H9 (cell line): Measurements from ENCODE around the gene ITPRIPL1. TPM values are rescaled to one million over a fixed set of nuclear protein-coding genes. Genes with fewer than 3 reads are reported as not detected.

ENCODE experiments used
- DNase-seq: peaks from one replicate; pipeline ENCODE4 v3.0.0-alpha.2; 2017
- H2AFZ ChIP-seq: one replicate; pipeline ENCODE4 v1.6.1; 2013; ENCODE audit warnings: mild to moderate bottlenecking, low read length, control low read depth, moderate library complexity
- H2AK5ac ChIP-seq: 2 replicates; pipeline ENCODE4 v1.6.1; 2013; ENCODE audit warnings: low read length, control low read depth, mixed read lengths; ENCODE audit not compliant: insufficient read length
- H2BK120ac ChIP-seq: one replicate; pipeline ENCODE4 v1.6.1; 2013; ENCODE audit warnings: low read depth, mild to moderate bottlenecking, low read length, control low read depth, inconsistent platforms; ENCODE audit not compliant: poor library complexity, severe bottlenecking
- H2BK12ac ChIP-seq: 2 replicates; pipeline ENCODE4 v1.6.1; 2013; ENCODE audit warnings: low read length, control low read depth, mixed read lengths, low read depth; ENCODE audit not compliant: insufficient read length
- H2BK15ac ChIP-seq: 2 replicates; pipeline ENCODE4 v1.6.1; 2013; ENCODE audit warnings: low read depth, low read length, control low read depth
- H2BK20ac ChIP-seq: one replicate; pipeline ENCODE4 v1.6.1; 2013; ENCODE audit warnings: low read depth, mild to moderate bottlenecking, low read length, control low read depth, inconsistent platforms; ENCODE audit not compliant: poor library complexity, severe bottlenecking
- H2BK5ac ChIP-seq: 2 replicates; pipeline ENCODE4 v1.6.1; 2013; ENCODE audit warnings: low read length, control low read depth, mixed read lengths; ENCODE audit not compliant: insufficient read length
- H3K14ac ChIP-seq: 2 replicates; pipeline ENCODE4 v1.6.1; 2013; ENCODE audit warnings: low read length, control low read depth; ENCODE audit not compliant: insufficient read depth
- H3K18ac ChIP-seq: 2 replicates; pipeline ENCODE4 v1.6.1; 2013; ENCODE audit warnings: low read depth, mild to moderate bottlenecking, mixed read lengths, low read length, control low read depth; ENCODE audit not compliant: insufficient read length
- H3K23ac ChIP-seq: 2 replicates; pipeline ENCODE4 v1.6.1; 2013; ENCODE audit warnings: low read length, control low read depth, mixed read lengths, low read depth; ENCODE audit not compliant: insufficient read length
- H3K23me2 ChIP-seq: 2 replicates; pipeline ENCODE4 v1.6.1; 2013; ENCODE audit warnings: low read depth, mild to moderate bottlenecking, mixed read lengths, low read length, control low read depth; ENCODE audit not compliant: insufficient read length, poor library complexity, severe bottlenecking
- H3K27ac ChIP-seq: 2 replicates; pipeline ENCODE4 v1.5.1; 2013; ENCODE audit warnings: low read length, control low read depth, mixed read lengths, low read depth; ENCODE audit not compliant: insufficient read length
- H3K27me3 ChIP-seq: 2 replicates; pipeline ENCODE4 v1.6.1; 2013; ENCODE audit warnings: low read length, control low read depth, inconsistent platforms; ENCODE audit not compliant: insufficient read depth
- H3K4ac ChIP-seq: 2 replicates; pipeline ENCODE4 v1.6.1; 2013; ENCODE audit warnings: low read depth, mild to moderate bottlenecking, control low read depth, inconsistent platforms, low read length, moderate library complexity
- H3K4me1 ChIP-seq: 2 replicates; pipeline ENCODE4 v1.6.1; 2013; ENCODE audit warnings: low read length, control low read depth, inconsistent platforms; ENCODE audit not compliant: insufficient read depth
- H3K4me2 ChIP-seq: 2 replicates; pipeline ENCODE4 v1.6.1; 2013; ENCODE audit warnings: low read length, control low read depth, mixed read lengths; ENCODE audit not compliant: insufficient read length, insufficient read depth
- H3K56ac ChIP-seq: 2 replicates; pipeline ENCODE4 v1.6.1; 2013; ENCODE audit warnings: low read depth, mild to moderate bottlenecking, mixed read lengths, low read length, control low read depth; ENCODE audit not compliant: insufficient read length
- H3K79me1 ChIP-seq: 2 replicates; pipeline ENCODE4 v1.6.1; 2013; ENCODE audit warnings: low read depth, mild to moderate bottlenecking, moderate library complexity, low read length, control low read depth, inconsistent platforms; ENCODE audit not compliant: insufficient read depth, poor library complexity, severe bottlenecking
- H3K79me2 ChIP-seq: 2 replicates; pipeline ENCODE4 v1.6.1; 2013; ENCODE audit warnings: low read length, control low read depth, inconsistent platforms; ENCODE audit not compliant: insufficient read depth
- H3K9ac ChIP-seq: 2 replicates; pipeline ENCODE4 v1.6.1; 2013; ENCODE audit warnings: low read length, control low read depth, mixed read lengths; ENCODE audit not compliant: insufficient read length; ENCODE audit errors: extremely low read depth
- H3K9me3 ChIP-seq: one replicate; pipeline ENCODE4 v1.6.1; 2013; ENCODE audit warnings: low read depth, low read length, inconsistent platforms; ENCODE audit not compliant: control insufficient read depth
- H3T11ph ChIP-seq: one replicate; pipeline ENCODE4 v1.6.1; 2013; ENCODE audit warnings: mild to moderate bottlenecking, low read length, control low read depth, inconsistent platforms
- H4K20me1 ChIP-seq: one replicate; pipeline ENCODE4 v1.6.1; 2013; ENCODE audit not compliant: control insufficient read depth, insufficient read length, insufficient read depth
- H4K5ac ChIP-seq: 2 replicates; pipeline ENCODE4 v1.6.1; 2013; ENCODE audit warnings: low read depth, mild to moderate bottlenecking, mixed read lengths, low read length, control low read depth; ENCODE audit not compliant: insufficient read length
- H4K8ac ChIP-seq: replicated peaks from 2 replicates; pipeline ENCODE4 v1.6.1; 2013; ENCODE audit warnings: low read length, control low read depth, mixed read lengths, low read depth; ENCODE audit not compliant: insufficient read length
- H4K91ac ChIP-seq: 2 replicates; pipeline ENCODE4 v1.6.1; 2013; ENCODE audit warnings: low read depth, mild to moderate bottlenecking, moderate library complexity, mixed read lengths, low read length, control low read depth; ENCODE audit not compliant: insufficient read length
- H3K27ac Mint-ChIP-seq, 3 experiments: 2 replicates in 2 of 3; 3 replicates in 1 of 3; pipeline ENCODE4 v1.8.0; 2020 to 2021; ENCODE audit warnings: mixed read lengths in 3 of 3, mild to moderate bottlenecking in 1 of 3, moderate library complexity in 1 of 3
- H3K27me3 Mint-ChIP-seq: 2 replicates; pipeline ENCODE4 v1.8.0; 2021; ENCODE audit warnings: low read depth, mild to moderate bottlenecking, moderate library complexity, mixed read lengths
- H3K36me3 Mint-ChIP-seq, 3 experiments: 2 replicates in 2 of 3; 3 replicates in 1 of 3; pipeline ENCODE4 v1.8.0; 2020 to 2021; ENCODE audit warnings: low read depth in 3 of 3, mixed read lengths in 3 of 3; ENCODE audit not compliant: insufficient read depth in 1 of 3
- H3K4me1 Mint-ChIP-seq, 2 experiments: 2 replicates each; pipeline ENCODE4 v1.8.0; 2020; ENCODE audit warnings: mixed read lengths in 2 of 2
- H3K4me3 Mint-ChIP-seq, 2 experiments: 2 replicates in 1 of 2; 3 replicates in 1 of 2; pipeline ENCODE4 v1.8.0; 2020 to 2021; ENCODE audit warnings: mild to moderate bottlenecking in 2 of 2, mixed read lengths in 2 of 2, moderate library complexity in 1 of 2
- H3K9me3 Mint-ChIP-seq, 2 experiments: 2 replicates in 1 of 2; 3 replicates in 1 of 2; pipeline ENCODE4 v1.8.0; 2020; ENCODE audit warnings: mild to moderate bottlenecking in 2 of 2, mixed read lengths in 2 of 2, moderate library complexity in 1 of 2
- CTCF ChIP-seq: fragments of 200-600 bp; sonication (generic); conservative IDR thresholded peaks from 3 replicates; pipeline ENCODE4 v1.8.0; 2021; ENCODE audit warnings: antibody characterized with exemption, mild to moderate bottlenecking
- WGBS: extraction: QIAGEN DNeasy Blood & Tissue Kit; methylation state at CpG from one replicate; pipeline ENCODE4 v1.1.7; 2013; ENCODE audit warnings: missing lambda C conversion rate, low lambda C conversion rate, mixed read lengths; ENCODE audit not compliant: insufficient read length; ENCODE audit errors: extremely low coverage; 5-methylcytosine and 5-hydroxymethylcytosine counted together
- total RNA-seq: library from RNA; stranded (reverse); gene quantifications from 2 replicates; pipeline ENCODE4 v1.2.1, GENCODE V29; 2021

Gene ITPRIPL1
- total RNA-seq, 1 experiment from 2014 or later = 16.3 TPM

DNA sequence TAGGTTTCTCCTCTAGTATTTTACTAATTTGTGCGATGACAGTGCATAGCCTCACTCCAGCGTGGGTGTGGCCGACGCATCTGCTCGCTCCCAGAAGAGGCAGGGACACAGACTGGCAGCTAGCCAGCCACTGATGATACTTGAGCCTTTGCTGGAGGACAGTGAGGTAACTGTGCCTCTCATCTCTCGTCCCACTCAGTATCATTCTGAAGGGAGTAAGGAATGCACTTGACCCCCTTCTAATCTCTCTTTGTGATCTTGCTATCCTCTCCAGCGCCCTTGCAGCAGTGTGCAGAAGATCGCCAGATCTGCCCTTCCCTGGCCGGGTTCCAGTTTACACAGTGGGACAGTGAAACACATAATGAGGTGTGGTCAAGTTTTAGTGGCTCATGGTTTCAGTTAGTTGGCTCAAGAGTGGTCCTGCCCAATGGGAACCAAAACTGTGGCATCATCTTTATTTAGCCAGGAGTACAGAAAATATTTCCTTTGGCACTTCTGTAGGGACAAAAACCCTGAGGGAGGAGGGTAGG lies 28.0 kb downstream of the ITPRIPL1 start:
- H3K9ac ChIP-seq = no peak overlapping the region
- H3K23me2 ChIP-seq = no peaks in the 10 kb centered on the region
- no peak overlapping the region for H2BK5ac ChIP-seq
- no peaks in the 10 kb centered on the region for H3K9me3 ChIP-seq
- H2BK120ac ChIP-seq = no peak overlapping the region
- H3K27ac Mint-ChIP-seq = no peak overlapping the region
- H3K36me3 Mint-ChIP-seq = peaks cover 33 to 89% (median 84%) of the 10 kb centered on the region in 3 experiments; a peak in 6 of 7 replicates
- H3K23ac ChIP-seq = no peak overlapping the region
- H4K5ac ChIP-seq = no peak overlapping the region
- no peak overlapping the region for H3K56ac ChIP-seq
- H3K4ac ChIP-seq = no peak overlapping the region
- WGBS = no CpG with 5 or more reads among the region's 9 CpGs
- no peaks in the 10 kb centered on the region for H3K9me3 Mint-ChIP-seq
- H3T11ph ChIP-seq = no peak overlapping the region
- H2BK12ac ChIP-seq = no peak overlapping the region
- no peak overlapping the region for H2BK20ac ChIP-seq
- H3K27ac ChIP-seq = no peak overlapping the region
- H2BK15ac ChIP-seq = no peak overlapping the region
- H3K4me1 ChIP-seq = no peaks in the 10 kb centered on the region
- H3K79me2 ChIP-seq = no peaks in the 10 kb centered on the region; the same call in 1 of the 2 replicates
- DNase-seq = no peak
- H4K8ac ChIP-seq = no peak overlapping the region
- H3K14ac ChIP-seq = no peak overlapping the region
- H3K4me2 ChIP-seq = no peak overlapping the region
- no peaks in the 10 kb centered on the region for H3K27me3 ChIP-seq
- no peak overlapping the region for H3K4me3 Mint-ChIP-seq
- H2AFZ ChIP-seq = no peak overlapping the region
- no peak overlapping the region for H3K18ac ChIP-seq
- no peaks in the 10 kb centered on the region for H3K4me1 Mint-ChIP-seq
- no peaks in the 10 kb centered on the region for H3K79me1 ChIP-seq
- H4K91ac ChIP-seq = no peak overlapping the region
- H2AK5ac ChIP-seq = no peak overlapping the region
- no peaks in the 10 kb centered on the region for H3K27me3 Mint-ChIP-seq
- H4K20me1 ChIP-seq = peaks cover 2% of the 10 kb centered on the region
- no peak for TF ChIP-seq CTCF
